Central memory CD4-positive, alpha-beta T cell (primary cell): Measurements from ENCODE around the gene PDGFRB.

Source experiments
- DNase-seq: peaks from one replicate; pipeline ENCODE4 v3.0.0; 2022

The PDGFRB gene

DNA sequence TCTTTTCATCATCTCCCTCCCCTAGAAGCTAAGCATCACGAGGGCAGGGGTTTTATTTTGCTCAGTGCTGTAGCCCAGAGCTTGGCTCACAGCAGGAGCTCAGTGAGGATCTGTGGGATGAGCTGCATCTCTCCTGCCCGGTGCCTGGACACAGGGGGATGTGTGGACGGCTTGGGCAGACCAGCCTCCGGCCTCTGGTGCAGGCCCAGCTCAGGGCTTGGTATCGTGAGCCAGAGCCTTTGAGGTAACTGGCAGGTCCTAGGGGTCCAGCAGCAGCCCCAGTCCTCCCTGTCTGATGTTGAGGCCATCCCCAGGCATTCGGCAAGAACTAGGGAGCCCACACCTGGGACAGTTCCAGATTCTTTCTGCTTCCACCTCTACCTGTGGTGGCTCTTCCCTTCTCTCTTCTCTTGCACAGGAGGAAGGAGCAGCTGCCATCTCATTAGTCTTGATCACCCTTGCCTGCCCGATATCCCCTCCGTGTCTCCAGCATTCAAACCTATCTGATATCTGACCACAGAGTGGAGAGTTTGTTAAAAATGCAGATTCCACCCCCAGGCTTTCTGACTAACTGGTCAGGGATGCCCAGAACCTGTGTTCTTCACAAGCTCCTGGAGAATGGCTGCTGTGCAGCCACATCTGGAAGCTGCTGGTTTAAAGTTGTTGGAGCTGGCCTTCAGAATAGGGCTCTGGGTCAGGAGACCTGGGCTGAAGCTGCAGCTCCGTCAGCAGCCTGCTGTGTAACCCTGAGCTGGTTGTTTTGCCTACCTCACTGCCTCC, 26.3 kb upstream of the PDGFRB start:
- DNase-seq: no peak

DNA sequence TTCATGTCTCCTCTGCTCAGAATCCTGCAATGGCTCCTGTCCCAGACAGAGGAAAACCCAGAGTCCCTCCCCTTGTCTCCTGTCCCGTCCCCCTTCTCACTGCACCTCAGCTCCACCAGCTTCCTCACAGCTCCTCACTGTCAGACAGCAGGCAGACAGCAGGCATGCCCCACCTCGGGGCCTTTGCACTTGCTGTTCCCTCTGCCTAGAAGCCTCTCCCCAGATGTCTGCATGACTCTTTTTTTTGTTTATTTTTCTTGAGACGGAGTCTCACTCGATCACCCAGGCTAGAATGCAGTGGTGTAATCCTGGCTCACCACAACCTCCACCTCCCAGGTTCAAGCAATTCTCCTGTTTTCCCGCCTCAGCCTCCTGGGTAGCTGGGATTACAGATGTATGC, 25.4 kb upstream of the PDGFRB start:
- DNase-seq: no peak

DNA sequence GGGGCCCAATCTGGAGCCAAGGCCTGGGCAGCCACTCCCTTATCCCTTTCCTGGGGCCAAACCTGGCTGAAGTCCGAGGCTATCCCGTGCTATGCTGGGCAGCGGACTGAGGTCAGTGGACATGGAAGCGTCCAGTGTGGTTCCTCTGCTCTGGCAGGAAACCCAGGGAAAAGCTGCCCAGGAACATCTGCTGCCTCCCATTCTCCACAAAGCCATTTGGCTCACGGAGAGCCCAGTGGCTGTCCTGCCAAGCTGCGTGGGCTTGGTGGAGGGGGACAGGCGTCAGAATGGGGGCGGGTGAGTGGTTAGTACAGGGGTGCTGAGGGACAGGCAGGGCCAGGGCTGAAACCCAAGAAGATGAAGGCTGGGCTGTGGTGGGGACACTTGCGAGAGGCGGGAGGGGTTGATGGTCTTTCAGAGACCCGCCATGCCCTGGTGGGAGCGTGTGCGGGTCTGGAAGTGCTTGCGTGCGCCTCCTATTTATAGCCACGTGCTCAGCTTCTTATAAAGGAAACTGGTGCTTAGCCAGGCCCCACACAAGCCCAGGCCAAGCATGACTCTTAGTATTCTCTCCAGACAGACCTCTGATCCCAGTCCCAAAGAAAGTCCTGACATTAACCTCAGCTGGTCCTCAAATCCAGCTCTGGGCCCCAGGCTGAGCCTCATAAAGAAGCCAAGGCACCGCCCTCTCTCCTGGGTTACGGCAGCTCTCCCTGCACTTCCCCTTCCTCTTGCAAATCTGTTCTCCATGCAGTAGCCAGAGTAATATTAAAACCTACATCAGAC, 24.8 kb upstream of the PDGFRB start:
- DNase-seq: no peak

DNA sequence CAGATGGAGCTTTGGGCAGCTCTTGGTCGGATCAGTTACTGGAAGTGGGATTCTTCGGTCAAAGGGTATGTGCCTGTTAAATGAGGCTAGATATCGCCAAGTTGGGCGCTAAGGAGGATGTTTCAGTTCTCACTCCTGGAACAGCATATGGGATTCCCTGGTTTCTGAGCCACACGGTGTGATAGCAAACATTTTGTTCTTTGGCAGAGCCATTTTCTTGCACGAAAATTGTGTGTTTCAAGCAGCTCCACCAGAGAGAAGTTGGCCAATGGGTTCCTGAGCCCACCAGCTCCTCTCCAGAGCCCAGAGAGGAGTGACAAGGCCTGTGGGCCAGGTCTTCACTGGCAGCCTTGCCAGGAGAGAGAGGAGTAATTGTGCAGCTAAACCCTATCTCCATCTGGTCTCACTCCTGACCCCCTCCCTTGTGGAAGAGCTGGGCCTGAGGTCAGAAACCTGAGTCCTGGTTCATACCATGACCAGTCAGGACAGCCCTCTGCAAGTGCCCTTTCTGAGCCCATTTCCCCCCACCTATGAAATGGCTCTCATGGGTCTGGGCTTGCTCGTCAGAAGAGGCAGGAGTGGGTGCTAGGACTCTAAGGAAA, 23.5 kb upstream of the PDGFRB start:
- DNase-seq: no peak

DNA sequence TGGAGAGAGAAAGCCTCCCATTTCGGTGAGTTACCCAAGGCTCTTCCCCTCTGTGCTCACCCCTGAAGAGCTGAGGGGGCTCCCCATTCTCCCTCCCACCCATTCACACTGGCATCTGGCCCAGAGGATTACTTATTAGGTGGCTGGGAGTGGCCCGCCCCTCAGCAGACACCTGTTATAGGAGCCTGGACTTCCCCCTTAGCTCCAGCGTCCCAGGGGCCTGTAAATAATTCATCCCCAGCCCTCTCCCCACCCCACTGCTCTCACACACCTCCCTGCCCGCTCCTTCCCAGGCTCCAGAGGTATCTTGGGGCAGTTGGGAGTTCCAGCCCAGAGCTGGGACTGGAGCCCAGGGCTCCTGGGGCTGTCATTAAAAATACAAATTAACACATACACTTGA, 22.6 kb upstream of the PDGFRB start:
- no peak for DNase-seq

DNA sequence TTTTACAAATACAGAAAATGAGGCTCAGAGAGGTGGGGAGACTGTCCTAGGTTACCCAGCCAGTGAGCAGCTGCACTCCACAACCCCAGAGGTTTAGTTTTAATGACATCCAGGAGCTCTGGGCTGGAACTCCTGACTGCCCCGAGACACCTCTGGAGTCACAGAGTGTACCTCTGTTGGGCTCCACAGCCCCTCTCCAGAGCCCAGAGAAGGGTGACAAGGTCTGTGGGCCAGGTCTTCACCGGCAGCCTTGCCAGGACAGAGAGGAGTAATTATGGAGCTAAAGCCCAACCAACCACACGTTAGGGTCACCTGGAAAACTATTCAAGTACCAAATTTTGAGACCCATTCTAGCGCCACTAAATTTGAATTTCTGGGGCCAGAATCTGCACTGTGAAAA, 22.1 kb upstream of the PDGFRB start:
- DNase-seq: no peak

DNA sequence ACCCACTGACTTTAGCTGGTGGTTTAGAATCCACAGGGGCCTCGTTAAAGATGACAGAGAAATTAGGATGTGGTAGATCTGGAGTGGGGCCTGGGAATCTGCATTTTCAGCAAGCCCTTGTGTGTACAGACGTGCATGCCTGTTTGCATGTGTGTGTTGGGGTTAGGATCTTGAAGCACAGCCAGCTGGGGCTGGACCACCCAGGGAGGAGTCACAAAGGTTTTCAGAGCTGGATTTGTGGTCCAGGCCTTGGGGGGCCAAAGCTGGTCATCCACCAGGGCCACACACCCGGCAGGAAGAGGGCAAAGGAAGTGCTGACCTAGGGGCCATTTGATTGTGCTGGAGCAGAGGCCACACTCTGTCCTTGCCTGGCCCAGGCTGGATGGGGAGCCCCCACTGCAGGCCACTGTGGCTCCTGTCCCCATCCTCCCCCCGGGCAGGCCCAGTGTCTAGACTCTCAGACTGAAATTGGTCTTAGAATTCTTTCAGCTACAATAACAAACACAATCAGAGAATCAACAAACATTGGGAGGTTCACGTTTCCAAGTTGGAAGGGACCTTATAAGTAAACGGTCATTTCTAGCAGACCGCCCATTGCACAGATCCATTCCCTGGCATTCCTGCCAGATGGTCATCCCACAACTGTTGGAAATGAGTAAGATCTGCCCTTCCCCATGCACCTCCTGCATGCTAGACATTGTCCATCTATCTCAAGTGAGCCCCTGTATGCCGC, 21.3 kb upstream of the PDGFRB start:
- DNase-seq: no peak

DNA sequence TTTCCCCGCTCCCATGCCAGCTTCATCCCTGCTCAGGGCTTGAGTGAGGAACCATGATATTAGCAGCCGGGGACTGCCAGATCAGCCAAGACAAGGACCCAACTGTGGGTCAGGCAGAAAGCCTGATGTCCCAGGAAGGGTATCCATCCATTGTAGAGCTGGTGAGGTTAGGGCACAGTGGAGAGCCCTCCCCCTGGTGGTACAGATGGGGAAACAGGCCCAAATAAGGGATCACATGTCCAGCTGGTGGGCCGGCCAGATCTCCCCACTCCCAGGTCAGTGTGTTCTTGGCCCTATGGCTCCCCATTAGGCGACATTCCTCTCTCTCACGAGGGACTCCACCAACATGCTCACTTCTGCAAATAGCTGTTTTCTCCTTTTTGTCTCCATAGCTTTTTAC, 19.9 kb upstream of the PDGFRB start:
- no peak for DNase-seq

DNA sequence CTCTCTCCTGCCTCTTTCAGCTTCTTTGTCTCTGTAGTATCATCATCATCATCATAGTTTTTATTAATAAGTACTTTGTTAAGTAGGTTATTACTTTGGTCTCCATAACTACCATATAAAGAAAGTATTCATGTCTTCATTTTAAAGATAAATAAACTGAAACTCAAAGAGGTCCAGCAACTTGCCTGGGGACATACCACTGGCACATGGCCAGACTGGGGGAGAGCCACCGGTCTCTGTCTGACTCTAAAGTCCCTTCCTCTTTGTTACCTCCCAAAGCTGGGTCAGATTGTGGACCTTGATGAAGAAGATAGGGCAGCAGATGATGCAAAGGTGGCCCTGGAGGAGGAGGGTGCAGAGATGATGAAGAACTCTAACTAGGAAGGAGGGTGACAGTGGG, 19.4 kb upstream of the PDGFRB start:
- no peak for DNase-seq

DNA sequence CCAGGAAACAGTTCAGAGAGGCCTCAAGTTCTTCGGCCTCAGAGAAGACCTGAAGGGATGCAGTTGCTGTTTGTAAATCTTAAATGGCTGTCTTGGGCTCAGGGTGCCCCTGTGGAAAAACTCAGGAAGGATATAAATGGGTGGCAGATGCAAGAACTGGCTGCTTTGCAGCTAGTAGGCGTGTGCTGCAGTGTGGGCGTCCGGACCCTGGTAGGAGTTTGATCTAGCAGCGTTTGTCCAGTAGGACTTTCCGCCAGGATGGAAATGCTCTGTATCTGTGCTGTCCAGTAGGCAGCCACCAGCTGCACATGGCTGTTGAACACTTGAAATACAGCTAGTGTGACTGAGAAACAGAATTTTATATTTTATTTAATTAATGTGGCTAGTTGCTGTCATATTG, 18.6 kb upstream of the PDGFRB start:
- DNase-seq: no peak

DNA sequence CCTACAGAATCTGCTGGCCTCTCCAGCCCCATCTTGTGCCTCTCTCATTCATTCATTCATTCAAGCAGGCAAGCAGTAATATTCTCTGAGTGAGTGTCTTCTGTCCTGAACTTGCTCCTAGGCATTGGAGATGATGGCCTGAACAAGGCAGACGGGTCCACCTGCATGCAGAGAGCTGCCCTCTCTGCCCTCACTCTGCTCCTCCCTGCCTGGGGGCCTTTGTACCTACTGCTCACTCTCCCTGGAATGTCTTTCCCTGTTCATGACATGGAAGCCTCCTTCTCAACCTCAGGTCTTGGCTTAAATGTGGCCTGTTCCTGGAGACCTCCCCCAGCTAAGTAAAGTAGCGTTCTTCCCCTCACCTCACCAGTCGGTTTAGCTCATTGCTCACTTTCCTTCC, 17.5 kb upstream of the PDGFRB start:
- no peak for DNase-seq

DNA sequence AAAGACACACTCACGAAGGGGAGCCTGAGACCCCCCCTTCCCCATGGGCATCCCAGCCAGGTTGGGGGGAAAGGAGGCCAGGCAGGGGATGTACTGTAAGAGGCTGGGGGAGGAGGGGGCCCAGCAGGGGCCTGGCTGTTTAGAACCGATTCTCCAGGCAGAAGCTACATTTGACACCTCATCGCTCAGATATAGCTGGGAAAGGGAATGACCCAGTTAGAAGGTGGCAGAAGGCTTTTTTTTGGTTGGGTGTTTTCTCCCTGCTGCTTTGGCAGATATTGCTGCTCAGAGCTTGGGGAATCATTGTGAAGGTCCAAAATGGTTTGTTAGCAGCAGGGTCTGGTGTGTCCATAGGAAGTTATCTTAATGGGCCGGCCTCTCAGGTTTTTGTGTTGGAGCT, 16.9 kb upstream of the PDGFRB start:
- DNase-seq: no peak

DNA sequence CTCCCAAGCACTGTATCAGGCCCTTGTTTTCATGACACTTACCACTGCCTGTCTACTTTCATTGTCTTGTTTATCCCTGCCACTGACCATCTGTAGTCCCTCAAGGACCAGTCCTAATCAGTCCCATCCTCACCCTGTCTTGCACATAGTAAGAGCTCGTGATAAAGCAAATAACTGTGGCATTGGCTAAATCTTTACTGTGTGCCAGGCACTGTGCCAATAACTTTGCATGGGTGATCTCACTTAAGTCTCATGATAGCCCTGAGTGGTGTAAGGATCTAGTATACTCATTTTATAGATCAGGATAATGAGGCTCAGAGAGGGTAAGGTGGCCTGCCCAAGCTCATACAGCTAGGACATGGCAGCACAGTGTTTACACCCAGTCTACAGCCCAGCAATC, 16.5 kb upstream of the PDGFRB start:
- DNase-seq: no peak

DNA sequence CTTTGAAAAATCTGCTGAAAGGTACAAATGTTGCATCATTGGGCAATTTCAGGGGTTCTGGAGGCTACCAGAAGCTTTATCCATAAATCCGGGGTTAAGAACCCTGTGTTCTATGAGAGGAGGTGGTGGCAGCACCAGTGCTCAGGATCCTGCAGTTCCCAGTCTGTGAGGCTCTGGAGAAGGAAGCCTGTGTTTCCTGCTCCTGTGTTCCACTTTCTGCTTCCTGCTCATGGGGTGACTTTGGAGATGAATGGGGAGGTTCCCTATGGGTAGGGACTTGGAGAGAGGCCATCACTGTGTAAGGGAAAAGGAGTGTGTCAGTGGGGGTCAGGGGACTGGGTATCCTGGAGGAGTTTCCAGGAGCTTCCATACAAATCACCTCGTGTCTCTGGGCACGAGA, 13.2 kb upstream of the PDGFRB start:
- DNase-seq: no peak

DNA sequence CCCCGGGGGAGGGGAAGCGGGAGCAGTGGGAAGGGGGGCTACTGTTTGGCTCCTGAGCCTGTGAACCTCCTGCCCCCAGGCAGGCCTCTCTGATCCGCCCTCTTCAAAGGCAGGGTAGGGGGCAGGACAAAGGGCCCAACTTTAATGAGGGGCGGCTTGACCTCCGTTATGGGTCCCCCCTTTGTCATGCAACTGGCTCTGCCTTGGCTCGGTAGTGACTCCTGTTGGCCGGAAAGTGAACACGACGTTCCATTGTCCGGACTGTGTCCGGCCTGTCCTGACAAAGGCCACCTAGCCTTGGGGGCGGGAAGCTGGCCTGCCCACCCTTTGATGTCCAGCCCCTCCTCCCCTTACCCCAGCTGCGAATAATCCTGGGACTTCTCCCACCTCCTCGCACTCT, 12.3 kb upstream of the PDGFRB start:
- no peak for DNase-seq

DNA sequence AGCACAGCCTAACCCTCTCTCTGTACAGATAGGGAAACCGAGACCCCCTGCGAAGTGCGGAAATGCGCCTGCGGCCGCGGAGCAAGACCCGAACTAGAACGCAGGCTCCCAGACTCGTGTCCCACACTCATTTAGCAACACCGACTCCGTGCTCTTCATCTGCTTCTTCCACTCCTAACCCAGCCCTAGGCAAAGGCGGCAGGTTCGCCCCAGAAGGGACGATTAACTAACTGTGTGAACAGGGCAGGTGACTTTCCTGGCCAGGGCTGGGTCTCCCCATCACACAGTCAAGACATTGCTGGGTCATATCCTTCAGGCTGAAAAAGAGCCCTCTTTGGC, 11.8 kb upstream of the PDGFRB start:
- no peak for DNase-seq

DNA sequence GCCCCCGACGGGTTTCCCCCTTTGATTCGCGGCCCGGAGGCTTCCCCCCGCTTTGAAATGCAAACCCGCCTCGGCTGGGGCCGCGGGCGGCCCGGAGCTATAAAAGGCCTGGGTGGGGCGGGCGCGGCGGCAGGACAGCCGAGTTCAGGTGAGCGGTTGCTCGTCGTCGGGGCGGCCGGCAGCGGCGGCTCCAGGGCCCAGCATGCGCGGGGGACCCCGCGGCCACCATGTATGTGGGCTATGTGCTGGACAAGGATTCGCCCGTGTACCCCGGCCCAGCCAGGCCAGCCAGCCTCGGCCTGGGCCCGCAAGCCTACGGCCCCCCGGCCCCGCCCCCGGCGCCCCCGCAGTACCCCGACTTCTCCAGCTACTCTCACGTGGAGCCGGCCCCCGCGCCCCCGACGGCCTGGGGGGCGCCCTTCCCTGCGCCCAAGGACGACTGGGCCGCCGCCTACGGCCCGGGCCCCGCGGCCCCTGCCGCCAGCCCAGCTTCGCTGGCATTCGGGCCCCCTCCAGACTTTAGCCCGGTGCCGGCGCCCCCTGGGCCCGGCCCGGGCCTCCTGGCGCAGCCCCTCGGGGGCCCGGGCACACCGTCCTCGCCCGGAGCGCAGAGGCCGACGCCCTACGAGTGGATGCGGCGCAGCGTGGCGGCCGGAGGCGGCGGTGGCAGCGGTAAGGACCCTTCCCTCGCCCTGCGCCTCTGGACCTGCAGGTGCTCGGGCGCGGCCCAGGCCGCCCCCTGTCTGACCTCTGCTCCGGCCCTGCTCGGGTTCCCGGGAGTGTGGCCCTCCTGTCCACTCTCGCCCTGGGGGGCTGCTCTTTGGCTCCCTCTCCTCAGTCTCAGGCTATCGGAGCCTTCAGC, 11.2 kb upstream of the PDGFRB start, which contains the start of gene CDX1:
TSS of gene CDX1 (plus strand) at position 129 of the 862 bp plus-strand sequence. CDS start at position 228, 99 bp downstream.
- no peak for DNase-seq

DNA sequence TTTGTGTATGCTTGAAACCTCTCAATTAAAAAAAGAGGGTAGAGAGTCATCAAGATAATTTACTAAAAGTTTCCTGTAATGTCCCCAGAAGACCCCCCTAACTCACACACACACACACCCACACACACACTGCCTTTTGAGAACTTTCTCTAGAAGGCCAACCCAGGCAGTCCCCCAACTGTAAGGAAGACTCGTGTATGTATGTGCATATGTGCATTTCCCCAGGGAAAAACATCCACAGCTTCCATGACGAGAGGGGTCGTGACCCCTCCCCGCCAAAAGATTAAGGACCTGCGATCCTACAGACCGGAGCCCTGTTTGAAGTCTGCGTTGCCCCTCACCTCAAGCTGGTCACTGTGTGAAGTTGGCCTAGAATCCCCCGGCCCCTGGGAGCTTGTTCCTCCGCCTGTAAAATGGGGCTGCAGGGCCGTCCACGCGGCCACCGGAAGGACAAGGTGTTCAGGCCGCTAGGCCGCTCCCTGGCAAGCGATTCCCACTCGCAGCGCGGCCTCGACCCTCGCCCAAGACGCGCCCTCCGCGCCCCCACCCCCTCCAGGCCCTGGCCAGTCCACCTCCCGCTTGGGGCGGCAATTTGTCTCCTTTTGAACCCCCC, 10.5 kb upstream of the PDGFRB start:
- no peak for DNase-seq

DNA sequence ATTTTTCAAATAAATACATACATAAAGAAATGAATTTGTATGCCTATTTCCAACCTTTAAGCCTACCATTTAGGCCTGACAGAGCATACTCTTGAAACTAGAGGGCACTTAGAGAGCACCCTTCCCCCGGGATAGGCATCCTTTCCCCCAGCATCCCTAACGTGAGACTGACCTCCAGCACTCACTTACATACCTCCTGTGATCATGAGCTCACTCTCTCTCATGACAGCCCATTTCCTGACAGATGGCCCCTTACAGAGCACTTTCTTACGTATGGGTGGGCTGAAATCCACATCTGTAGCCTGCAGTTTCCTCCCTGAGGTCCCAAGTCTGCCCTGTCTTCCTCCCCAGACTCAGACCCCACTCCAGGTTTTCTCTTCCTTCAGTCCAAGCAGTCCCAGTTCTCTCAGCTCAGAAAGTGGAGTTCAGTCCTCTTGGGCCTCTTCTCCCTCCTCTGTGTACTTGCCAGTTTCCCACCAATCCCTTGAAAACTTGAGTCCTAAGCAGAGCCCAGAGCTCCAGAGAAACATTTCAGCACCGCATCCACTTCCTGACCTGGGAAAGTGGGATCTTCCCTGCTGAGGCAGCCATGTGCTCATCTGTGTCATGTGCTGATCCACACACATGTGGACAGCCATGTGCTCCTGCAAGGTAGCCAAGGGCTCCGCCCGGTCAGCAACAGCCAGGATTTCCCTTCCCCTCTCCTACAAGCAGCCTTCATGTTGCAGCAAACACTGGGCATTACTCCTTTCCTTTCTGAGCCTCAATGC, 8.8 kb upstream of the PDGFRB start:
- DNase-seq: no peak

DNA sequence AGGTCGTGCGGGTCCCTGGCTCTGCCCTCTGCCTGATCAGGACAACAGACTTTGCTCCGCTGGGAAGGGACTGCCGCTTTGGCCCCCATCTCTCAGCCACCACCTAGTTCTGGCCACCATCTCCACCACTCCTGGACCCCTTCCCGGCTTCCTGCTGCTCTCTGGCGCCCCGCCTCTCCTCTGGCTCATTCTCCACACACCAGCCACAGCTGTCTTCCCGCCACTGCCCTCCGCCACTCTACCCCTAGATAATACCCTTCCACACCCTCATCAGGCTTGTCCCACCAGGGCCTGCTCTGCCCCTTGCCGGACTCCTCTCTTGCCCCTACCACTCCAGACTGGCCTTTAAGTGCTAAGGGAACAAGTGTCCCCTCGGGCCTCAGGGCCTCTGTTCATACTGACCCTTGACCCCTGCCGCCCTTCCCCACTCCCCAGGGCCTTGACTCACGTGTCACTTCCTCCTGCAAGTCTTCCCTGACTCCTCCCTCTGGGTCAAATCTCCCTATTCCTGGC, 8.0 kb upstream of the PDGFRB start:
- DNase-seq: no peak

DNA sequence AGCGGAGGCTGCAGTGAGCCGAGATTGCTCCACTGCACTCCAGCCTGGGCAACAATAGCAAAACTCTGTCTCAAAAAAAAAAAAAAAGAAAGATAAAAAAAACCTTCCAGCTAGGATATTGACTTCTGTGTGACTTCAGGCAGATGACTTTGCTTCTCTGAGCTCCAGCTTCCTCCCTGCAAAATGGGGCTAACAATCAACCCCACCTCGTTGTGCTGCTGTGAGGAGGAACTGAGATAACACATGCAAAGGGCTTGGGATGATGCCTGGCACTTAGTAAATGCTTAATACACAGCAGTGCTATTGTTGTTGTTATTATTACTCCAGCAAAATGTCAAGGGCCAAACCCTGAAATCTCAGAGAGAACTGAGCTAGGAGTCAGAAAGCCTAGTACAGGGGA, 7.4 kb upstream of the PDGFRB start:
- no peak for DNase-seq
